Measurements from ENCODE around the gene PEAK3. TPM values are rescaled to one million over a fixed set of nuclear protein-coding genes. Genes with fewer than 3 reads are reported as not detected.

PEAK3 gene
- total and polyA plus RNA-seq, 9 of the 15 experiments (the other 6 are each of a cell fraction or from before 2014, with no cell fraction given): 0.07 to 0.40 TPM; not detected in 7

DNA sequence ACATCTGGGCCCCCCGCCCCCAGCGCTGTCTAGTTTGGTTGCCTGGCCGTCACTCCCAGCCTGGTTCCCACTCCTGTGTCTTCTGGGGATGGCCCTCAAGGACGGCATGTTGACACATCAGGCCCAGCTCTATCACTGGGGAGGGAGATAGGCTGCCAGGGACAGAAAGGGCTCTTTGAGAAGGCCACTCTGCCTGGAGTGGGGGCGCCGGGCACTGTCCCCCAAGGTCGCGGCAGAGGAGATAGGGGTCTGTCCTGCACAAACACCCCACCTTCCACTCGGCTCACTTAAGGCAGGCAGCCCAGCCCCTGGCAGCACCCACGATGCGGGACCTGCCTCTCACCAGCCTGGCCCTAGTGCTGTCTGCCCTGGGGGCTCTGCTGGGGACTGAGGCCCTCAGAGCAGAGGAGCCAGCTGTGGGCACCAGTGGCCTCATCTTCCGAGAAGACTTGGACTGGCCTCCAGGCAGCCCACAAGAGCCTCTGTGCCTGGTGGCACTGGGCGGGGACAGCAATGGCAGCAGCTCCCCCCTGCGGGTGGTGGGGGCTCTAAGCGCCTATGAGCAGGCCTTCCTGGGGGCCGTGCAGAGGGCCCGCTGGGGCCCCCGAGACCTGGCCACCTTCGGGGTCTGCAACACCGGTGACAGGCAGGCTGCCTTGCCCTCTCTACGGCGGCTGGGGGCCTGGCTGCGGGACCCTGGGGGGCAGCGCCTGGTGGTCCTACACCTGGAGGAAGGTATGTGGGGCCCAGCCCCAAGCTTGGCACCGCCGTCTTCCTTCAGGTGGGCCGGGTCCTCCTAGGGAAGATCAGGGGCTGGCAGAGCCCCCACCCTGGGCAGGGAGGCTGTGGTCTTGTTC, 32.7 kb downstream of the PEAK3 start, which contains the start of gene AMH:
Gene AMH (plus strand): TSS at position 314 of the 857 bp plus-strand sequence. CDS start 10 bp downstream, at position 324.
- Histone ChIP-seq H3K79me2 (ENCODE audit: control insufficient read depth, insufficient read depth, low read length) (peaks cover under 1% of the 10 kb centered on the region; the same call in 1 of the 3 replicates), H3K27me3 (ENCODE audit: control insufficient read depth in 2 of 2, insufficient read depth in 2 of 2, low read length in 2 of 2) (no peaks in the 10 kb centered on the region), H3K27ac (ENCODE audit: extremely low read depth, low read depth, low read length) (no peak within 1 kb of the TSS), H3K9me3 (replicated peaks; ENCODE audit: control insufficient read depth, insufficient read depth, low read depth, low read length) (no peaks in the 10 kb centered on the region), H4K20me1 (replicated peaks; ENCODE audit: control insufficient read depth, insufficient read depth, low read length) (no peaks in the 10 kb centered on the region), H3K4me1 (replicated peaks in 1 of 2; ENCODE audit: control insufficient read depth in 2 of 2, insufficient read depth in 2 of 2, low read length in 2 of 2) (peaks cover 0 to 72% of the 10 kb centered on the region in 2 experiments; a peak in 2 of 5 replicates), H3K9me1 (ENCODE audit: control insufficient read depth, insufficient read depth, low read length) (no peaks in the 10 kb centered on the region), H3K9ac (ENCODE audit: insufficient read depth in 1 of 2, low read depth in 2 of 2, low read length in 2 of 2) (no peak within 1 kb of the TSS), H3K36me3 (ENCODE audit: control insufficient read depth, insufficient read depth, low read length) (peaks cover 52% of the 10 kb centered on the region; the same call in 2 of the 3 replicates), H3K4me2 (ENCODE audit: insufficient read depth, low read length) (no peak within 1 kb of the TSS), H3K4me3 (no peak within 1 kb of the TSS), H2AFZ (ENCODE audit: low read depth, low read length) (no peak within 1 kb of the TSS)
- DNase-seq (ENCODE audit: extremely low read depth in 1 of 4, low spot score in 3 of 4): no peak
- WGBS (ENCODE audit: insufficient coverage, low coverage, missing lambda C conversion rate): 92% methylated on average over 16 of the region's 27 CpGs
- no TSS peak for BruUV-seq (replicated peaks)
- intact Hi-C loops (cut with micrococcal nuclease) (no loop called here), in situ Hi-C loops (cut with MboI) (no loop called here)
- no peak for FAIRE-seq
- ChIA-PET POLR2A (interaction anchor here (0.6 to 3.3 kb wide), 9 partner anchors 10 to 68 kb away, joined by 3 to 35 read pairs (median 4); no protein-coding TSS in a partner anchor), CTCF (ENCODE audit: low intra/inter-chr PET ratio) (no interaction called here)
- peak; percentile 43 for ATAC-seq
- TF ChIP-seq POLR2AphosphoS2 (IDR thresholded peaks at IDR 0.05; ENCODE audit: low read length) (peak; percentile 44; the same call in 1 of the 2 replicates), ZNF512 (tag; IDR thresholded peaks at IDR 0.05) (no peak), POLR2A (conservative IDR thresholded peaks at IDR 0.05) (peak; percentile 47; the same call in 1 of the 2 replicates), POLR2G (IDR thresholded peaks at IDR 0.05; ENCODE audit: low read depth, low read length) (peak; percentile 53), NFE2 (IDR thresholded peaks at IDR 0.05; ENCODE audit: low read depth) (no peak), ZNF76 (CRISPR knock-in tag; IDR thresholded peaks at IDR 0.05; ENCODE audit: borderline replicate concordance) (no peak), ZBTB17 (CRISPR knock-in tag; IDR thresholded peaks at IDR 0.05) (no peak), CCNT2 (IDR thresholded peaks at IDR 0.05; ENCODE audit: borderline replicate concordance, extremely low read depth, insufficient read length, low read depth, low read length) (peak; percentile 47), POLR2AphosphoS5 (IDR thresholded peaks at IDR 0.05; ENCODE audit: control insufficient read depth, insufficient read depth, low read depth, low read length) (0 out of 2 replicates have a peak, but pooled peaks have one; percentile 9), CBX5 (IDR thresholded peaks at IDR 0.05; ENCODE audit: borderline replicate concordance, low read depth) (no peak), TEAD1 (CRISPR knock-in tag; IDR thresholded peaks at IDR 0.05) (no peak), PCBP1 (IDR thresholded peaks at IDR 0.05; ENCODE audit: low read depth, low read length, poor library complexity, severe bottlenecking) (no peak), RBFOX2 (IDR thresholded peaks at IDR 0.05; ENCODE audit: low read depth, low read length) (peak; percentile 55), RBM22 (IDR thresholded peaks at IDR 0.05; ENCODE audit: low read depth, low read length, poor library complexity, severe bottlenecking) (peak; percentile 37), PML (IDR thresholded peaks at IDR 0.05; ENCODE audit: low read length) (0 out of 2 replicates have a peak, but pooled peaks have one; percentile 22), ZNF384 (IDR thresholded peaks at IDR 0.05; ENCODE audit: low read depth, low read length) (no peak), ZBTB7A (IDR thresholded peaks at IDR 0.05; ENCODE audit: borderline replicate concordance, control insufficient read depth, low read depth, low read length) (0 out of 2 replicates have a peak, but pooled peaks have one; percentile 15), MYNN (IDR thresholded peaks at IDR 0.05) (peak; percentile 9), MYNN (CRISPR knock-in tag; IDR thresholded peaks at IDR 0.05) (no peak)
- TF ChIP-seq, protein P1, sequence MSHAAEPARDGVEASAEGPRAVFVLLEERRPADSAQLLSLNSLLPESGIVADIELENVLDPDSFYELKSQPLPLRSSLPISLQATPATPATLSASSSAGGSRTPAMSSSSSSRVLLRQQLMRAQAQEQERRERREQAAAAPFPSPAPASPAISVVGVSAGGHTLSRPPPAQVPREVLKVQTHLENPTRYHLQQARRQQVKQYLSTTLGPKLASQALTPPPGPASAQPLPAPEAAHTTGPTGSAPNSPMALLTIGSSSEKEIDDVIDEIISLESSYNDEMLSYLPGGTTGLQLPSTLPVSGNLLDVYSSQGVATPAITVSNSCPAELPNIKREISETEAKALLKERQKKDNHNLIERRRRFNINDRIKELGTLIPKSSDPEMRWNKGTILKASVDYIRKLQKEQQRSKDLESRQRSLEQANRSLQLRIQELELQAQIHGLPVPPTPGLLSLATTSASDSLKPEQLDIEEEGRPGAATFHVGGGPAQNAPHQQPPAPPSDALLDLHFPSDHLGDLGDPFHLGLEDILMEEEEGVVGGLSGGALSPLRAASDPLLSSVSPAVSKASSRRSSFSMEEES (CRISPR knock-in tag; IDR thresholded peaks at IDR 0.05): peak; percentile 1; the same call in 1 of the 2 replicates
